ENCODE results near the gene TIMM8A.

DNA sequence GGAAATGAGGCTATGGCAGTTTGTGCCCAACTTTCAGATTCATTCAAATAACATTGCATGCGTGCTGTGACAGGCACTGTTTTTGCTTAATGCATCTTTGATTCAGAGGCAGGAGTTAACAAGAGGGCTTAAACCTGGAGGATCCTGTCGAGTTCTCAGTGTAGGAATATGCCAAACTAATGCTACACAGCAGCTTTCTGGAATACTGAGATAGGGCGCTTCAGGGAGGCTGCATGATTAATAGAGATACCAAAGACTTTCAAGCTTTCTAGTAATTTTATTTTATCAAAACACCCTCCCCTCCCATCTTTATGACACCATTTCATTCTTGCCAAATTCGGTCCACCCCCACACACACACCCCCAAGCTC, 636 bp upstream of the TIMM8A start:
- TF ChIP-seq, protein P1, sequence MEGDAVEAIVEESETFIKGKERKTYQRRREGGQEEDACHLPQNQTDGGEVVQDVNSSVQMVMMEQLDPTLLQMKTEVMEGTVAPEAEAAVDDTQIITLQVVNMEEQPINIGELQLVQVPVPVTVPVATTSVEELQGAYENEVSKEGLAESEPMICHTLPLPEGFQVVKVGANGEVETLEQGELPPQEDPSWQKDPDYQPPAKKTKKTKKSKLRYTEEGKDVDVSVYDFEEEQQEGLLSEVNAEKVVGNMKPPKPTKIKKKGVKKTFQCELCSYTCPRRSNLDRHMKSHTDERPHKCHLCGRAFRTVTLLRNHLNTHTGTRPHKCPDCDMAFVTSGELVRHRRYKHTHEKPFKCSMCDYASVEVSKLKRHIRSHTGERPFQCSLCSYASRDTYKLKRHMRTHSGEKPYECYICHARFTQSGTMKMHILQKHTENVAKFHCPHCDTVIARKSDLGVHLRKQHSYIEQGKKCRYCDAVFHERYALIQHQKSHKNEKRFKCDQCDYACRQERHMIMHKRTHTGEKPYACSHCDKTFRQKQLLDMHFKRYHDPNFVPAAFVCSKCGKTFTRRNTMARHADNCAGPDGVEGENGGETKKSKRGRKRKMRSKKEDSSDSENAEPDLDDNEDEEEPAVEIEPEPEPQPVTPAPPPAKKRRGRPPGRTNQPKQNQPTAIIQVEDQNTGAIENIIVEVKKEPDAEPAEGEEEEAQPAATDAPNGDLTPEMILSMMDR (IDR thresholded peaks at IDR 0.05), result no peak
- no peak for TF ChIP-seq POLR2A (IDR thresholded peaks at IDR 0.05)

Measured in prostate gland (tissue), 2 donors.